ENCODE measurements around the gene VPS13D.

- TF ChIP-seq POLR2A (IDR thresholded peaks at IDR 0.05; ENCODE audit: low read depth, low read length): no peak
- no peak for TF ChIP-seq RCOR1 (IDR thresholded peaks at IDR 0.05; ENCODE audit: insufficient replicate concordance, low read length)
- TF ChIP-seq, protein P1, sequence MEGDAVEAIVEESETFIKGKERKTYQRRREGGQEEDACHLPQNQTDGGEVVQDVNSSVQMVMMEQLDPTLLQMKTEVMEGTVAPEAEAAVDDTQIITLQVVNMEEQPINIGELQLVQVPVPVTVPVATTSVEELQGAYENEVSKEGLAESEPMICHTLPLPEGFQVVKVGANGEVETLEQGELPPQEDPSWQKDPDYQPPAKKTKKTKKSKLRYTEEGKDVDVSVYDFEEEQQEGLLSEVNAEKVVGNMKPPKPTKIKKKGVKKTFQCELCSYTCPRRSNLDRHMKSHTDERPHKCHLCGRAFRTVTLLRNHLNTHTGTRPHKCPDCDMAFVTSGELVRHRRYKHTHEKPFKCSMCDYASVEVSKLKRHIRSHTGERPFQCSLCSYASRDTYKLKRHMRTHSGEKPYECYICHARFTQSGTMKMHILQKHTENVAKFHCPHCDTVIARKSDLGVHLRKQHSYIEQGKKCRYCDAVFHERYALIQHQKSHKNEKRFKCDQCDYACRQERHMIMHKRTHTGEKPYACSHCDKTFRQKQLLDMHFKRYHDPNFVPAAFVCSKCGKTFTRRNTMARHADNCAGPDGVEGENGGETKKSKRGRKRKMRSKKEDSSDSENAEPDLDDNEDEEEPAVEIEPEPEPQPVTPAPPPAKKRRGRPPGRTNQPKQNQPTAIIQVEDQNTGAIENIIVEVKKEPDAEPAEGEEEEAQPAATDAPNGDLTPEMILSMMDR (conservative IDR thresholded peaks at IDR 0.05; ENCODE audit: low read depth, low read length): no peak
- TF ChIP-seq USF2 (IDR thresholded peaks at IDR 0.05; ENCODE audit: low read depth, low read length): no peak
- no peak for TF ChIP-seq MXI1 (IDR thresholded peaks at IDR 0.05; ENCODE audit: borderline replicate concordance, low read depth, low read length)
- TF ChIP-seq RFX5 (IDR thresholded peaks at IDR 0.05; ENCODE audit: low read depth, low read length): no peak
- TF ChIP-seq RAD21 (IDR thresholded peaks at IDR 0.05; ENCODE audit: low read length): no peak
- no peak for TF ChIP-seq FOS (IDR thresholded peaks at IDR 0.05; ENCODE audit: low read depth, low read length)
- no peak for TF ChIP-seq SMC3 (IDR thresholded peaks at IDR 0.05; ENCODE audit: low read depth, low read length)
- TF ChIP-seq CHD1 (IDR thresholded peaks at IDR 0.05; ENCODE audit: low read depth, low read length): no peak
- TF ChIP-seq BHLHE40 (IDR thresholded peaks at IDR 0.05; ENCODE audit: low read depth, low read length): no peak
- no peak for TF ChIP-seq CEBPB (IDR thresholded peaks at IDR 0.05; ENCODE audit: low read depth, low read length)
- no peak for TF ChIP-seq MAFK (IDR thresholded peaks at IDR 0.05; ENCODE audit: low read depth, low read length)
Measured at GRCh38 chr1:12228979-12229378, 851 bp upstream of the VPS13D start.
